ENCODE results near the gene IGSF9B. TPM values are rescaled to one million over a fixed set of nuclear protein-coding genes. Genes with fewer than 3 reads are reported as not detected.
A peak's percentile ranks its signal among the peaks of the same experiment; 100 is the strongest.

IGSF9B gene
- polyA plus RNA-seq, 6 donors from 2014 or later = not detected

DNA sequence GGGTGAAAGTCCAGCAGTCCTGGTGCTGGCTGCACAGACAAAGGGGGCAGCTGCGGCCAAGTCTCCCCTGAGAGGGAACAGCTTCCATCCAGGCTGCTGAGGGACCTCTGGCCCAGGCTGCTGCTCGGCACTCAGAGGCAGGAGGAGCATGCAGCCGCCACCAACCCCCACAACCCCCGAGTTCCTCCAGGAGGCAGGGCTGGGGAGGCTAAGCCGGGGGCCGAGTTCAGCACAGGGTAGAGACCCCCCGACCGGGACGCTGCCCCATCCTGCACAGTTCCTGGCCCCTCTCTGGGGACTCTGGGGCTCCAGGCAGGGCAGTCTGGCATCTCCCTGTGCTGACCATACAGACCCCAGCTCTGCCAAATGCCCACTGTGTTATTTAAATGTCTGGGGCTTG is 20.2 kb downstream of the IGSF9B start:
- no peak for ATAC-seq (ENCODE audit: low read depth in 2 of 2)
- peaks cover 0 to 15% (median 0%) of the 10 kb centered on the region in 7 donors for H3K9me3 Mint-ChIP-seq

DNA sequence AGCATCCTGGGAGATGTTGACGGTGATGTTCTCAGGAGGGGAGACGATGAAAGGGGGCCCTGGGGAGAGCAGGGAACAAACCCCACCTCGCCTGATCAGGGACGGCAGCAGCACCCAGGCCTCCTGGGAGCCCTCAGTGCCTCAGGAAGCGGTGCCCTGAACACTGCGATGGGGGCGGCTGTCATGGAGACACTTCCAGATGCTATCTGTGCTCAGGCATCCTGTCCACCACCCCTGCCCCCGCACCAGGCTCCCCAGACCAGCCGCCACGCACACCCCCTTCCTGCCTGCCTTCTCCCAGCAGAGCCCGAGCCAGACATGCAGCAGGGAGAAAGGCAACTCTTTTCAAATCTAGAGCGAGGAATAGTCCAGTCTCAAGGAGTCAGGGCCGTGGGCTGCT is 20.6 kb downstream of the IGSF9B start:
- Mint-ChIP-seq H3K4me3 (no peak overlapping the region), H3K36me3 (no peaks in the 10 kb centered on the region), H3K27me3 (no peaks in the 10 kb centered on the region), H3K27ac (no peak overlapping the region), H3K9me3 (peaks cover 0 to 15% (median 0%) of the 10 kb centered on the region in 7 donors), H3K4me1 (no peaks in the 10 kb centered on the region)
- DNase-seq = no peak
- ATAC-seq (ENCODE audit: low read depth in 2 of 2) = no peak

More for the DNA sequence above, 20.2 kb downstream of the IGSF9B start:
- Mint-ChIP-seq H3K4me3 (no peak overlapping the region), H3K36me3 (no peaks in the 10 kb centered on the region), H3K4me1 (no peaks in the 10 kb centered on the region), H3K27ac (no peak overlapping the region), H3K27me3 (no peaks in the 10 kb centered on the region)
- DNase-seq = no peak

DNA sequence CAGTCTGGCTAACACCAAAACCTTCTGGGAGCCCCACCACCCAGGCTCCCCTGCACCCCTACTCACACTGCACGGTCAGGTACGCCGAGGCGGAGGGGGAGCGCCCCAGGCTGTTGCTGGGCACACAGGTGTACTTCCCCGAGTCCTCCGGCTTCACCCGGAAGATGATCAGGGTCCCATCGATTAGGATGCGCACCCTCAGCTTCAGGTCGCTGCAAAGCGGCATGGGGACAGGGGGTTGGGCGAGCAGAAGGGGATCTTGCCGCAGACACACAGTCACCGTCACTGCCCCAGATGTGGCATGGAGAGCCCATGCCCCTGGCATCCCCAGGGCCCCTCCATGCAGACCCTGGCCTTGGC is 21.2 kb downstream of the IGSF9B start:
- H3K36me3 Mint-ChIP-seq = no peaks in the 10 kb centered on the region
- ATAC-seq (ENCODE audit: low read depth in 2 of 2) (no peak), DNase-seq (no peak)
- H3K27me3 Mint-ChIP-seq = no peaks in the 10 kb centered on the region
- no peak overlapping the region for H3K4me3 Mint-ChIP-seq
- H3K9me3 Mint-ChIP-seq = peaks cover 0 to 14% (median 0%) of the 10 kb centered on the region in 7 donors
- no peak overlapping the region for H3K27ac Mint-ChIP-seq
- H3K4me1 Mint-ChIP-seq = no peaks in the 10 kb centered on the region

DNA sequence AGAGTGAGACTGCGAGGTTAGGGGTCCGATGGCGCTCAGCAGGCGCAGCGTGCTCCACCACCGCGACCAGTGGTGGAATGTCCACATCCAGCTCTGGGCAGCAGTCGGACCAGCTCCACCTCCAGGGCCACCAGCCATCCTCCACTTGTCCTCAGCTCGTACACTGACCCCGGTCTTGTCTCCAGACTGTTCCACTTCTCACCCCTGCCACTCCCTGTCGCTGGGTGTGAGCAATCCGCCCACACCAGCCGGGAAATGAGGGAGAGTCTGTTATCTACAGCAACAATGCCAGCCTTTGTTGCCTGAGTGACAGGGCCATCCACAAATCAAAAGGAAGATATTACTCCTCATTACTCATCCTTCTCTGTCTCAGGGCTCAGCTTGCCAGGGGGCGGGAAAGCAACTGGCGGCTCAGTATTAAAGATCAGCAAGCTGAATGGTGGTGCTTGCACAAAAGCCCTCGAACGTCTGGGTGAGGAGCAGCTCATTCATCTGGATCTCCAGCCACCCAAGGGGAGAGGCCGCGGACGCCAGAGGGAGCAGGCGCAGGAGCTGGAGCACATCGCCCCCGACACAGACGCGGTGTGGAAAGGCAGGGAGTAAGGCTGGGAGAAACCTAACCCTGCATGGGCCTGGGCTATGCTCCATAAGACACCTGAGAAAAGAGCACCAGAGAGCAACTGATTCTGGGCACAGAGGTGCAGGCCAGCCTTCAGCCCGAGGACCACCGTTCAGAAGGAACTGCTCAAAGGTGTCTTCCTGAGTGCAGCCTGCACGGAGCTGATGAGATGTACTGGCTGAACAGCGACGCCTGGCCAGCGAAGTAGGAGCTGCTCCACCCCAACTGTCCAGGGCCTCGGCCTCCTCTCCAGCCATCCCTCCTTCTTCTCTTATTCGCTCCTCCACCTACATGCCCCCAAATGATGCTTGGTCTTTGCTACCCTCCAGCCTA is 21.9 kb downstream of the IGSF9B start:
- Mint-ChIP-seq H3K36me3 (no peaks in the 10 kb centered on the region), H3K4me1 (no peaks in the 10 kb centered on the region), H3K9me3 (peaks cover 0 to 8% (median 0%) of the 10 kb centered on the region in 7 donors), H3K27ac (peak overlapping the region in 2 of 6 donors; percentile 13 to 49), H3K4me3 (no peak overlapping the region), H3K27me3 (no peaks in the 10 kb centered on the region)
- no peak for ATAC-seq (ENCODE audit: low read depth in 2 of 2)
- no peak for DNase-seq

DNA sequence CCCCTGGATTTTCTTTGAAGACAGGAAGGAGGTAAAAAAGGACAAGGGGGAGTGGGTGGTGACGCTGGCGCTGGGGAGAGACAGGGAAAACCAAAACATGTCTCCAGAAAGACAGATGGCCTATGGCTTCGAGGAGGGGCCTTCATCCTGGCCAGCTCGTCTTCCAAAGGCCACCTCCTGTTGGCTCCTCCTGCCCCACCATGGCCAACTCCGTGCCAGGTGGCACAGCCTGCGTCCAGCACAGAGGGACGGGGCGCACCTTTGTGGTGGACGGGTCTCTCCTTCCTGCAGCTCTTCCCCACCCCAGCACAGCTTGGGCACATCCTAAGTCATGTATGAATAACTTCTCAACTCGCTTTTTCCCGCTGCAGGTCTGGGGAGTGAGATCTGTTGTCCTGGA is 22.7 kb downstream of the IGSF9B start:
- DNase-seq = no peak
- Mint-ChIP-seq H3K27ac (no peak overlapping the region), H3K4me1 (no peaks in the 10 kb centered on the region), H3K36me3 (no peaks in the 10 kb centered on the region), H3K4me3 (no peak overlapping the region), H3K27me3 (no peaks in the 10 kb centered on the region), H3K9me3 (peaks cover 0 to 3% (median 0%) of the 10 kb centered on the region in 7 donors)
- ATAC-seq (ENCODE audit: low read depth in 2 of 2) = no peak

DNA sequence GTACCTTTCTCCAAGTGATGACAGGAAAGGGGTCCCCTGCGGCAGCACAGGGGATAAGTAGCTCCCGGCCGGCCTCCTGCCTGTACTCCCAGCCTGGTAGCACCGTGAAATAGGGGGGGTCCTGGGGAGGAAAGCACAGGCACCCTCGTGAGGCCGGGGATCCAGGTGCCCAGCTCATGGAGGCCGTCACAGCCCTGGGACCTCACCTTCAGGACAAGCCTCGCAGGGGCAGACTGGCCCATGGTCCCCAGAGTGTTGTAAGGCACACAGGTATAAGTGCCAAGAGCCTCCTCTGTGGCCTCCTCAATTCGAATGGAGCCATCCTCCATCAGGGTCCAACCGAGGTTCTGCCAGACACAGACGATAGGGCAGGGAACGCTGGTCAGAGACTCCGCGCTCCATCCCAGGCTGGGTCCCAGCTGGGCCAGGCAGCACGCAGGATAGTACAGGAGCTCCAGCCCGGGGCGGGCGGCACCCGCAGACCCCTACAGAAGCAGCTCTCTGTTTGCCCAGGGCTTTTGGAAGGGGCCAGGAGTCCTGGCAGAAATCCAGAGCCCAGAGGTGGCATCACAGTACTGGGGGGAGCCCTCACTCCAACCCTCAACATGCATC is 25.2 kb downstream of the IGSF9B start:
- DNase-seq (no peak), ATAC-seq (ENCODE audit: low read depth in 2 of 2) (no peak)
- Mint-ChIP-seq H3K9me3 (peaks cover 0 to 3% (median 0%) of the 10 kb centered on the region in 7 donors), H3K36me3 (no peaks in the 10 kb centered on the region), H3K27me3 (peaks cover 0 to 13% (median 12%) of the 10 kb centered on the region in 3 donors), H3K4me3 (no peak overlapping the region), H3K4me1 (peaks cover 4 to 7% (median 6%) of the 10 kb centered on the region in 3 donors), H3K27ac (no peak overlapping the region)

DNA sequence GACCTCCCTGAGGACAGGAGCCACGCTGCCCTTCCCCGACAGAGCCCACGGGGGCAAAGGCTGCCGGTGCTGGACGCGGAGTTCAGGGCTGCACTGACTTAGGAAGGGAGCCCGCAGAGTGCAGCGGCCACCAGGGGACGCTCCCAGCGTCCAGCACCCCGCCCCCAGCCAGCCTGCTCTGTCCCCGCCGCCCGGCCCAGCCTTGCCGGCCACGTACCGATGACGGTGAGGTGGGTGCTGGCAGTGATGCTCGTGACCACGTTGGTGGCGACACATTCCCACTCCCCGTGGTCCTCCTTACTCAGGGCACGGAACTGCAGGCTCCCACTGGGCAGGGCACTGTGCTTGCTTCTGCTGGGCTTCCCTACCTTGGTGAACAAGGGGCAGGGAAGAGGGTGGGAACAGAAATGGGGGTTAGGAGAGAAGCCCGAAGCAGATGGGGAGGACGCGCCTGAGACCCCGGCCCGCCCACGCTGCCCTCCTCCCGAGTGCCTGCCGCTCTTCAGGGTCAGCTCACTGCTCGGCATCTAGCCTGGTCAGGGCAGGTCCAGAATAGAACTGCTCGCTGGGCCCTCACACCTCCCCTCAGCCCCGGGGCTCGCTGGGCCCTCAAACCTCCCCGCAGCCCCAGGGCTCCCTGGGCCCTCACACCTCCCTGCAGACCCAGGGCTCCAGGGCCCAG is 25.9 kb downstream of the IGSF9B start:
- H3K36me3 Mint-ChIP-seq = no peaks in the 10 kb centered on the region
- no peak for DNase-seq
- H3K4me3 Mint-ChIP-seq = no peak overlapping the region
- ATAC-seq (ENCODE audit: low read depth in 2 of 2) = no peak
- peaks cover 0 to 3% (median 0%) of the 10 kb centered on the region in 7 donors for H3K9me3 Mint-ChIP-seq
- peaks cover 4 to 7% (median 6%) of the 10 kb centered on the region in 3 donors for H3K4me1 Mint-ChIP-seq
- no peak overlapping the region for H3K27ac Mint-ChIP-seq
- peaks cover 0 to 13% (median 12%) of the 10 kb centered on the region in 3 donors for H3K27me3 Mint-ChIP-seq

DNA sequence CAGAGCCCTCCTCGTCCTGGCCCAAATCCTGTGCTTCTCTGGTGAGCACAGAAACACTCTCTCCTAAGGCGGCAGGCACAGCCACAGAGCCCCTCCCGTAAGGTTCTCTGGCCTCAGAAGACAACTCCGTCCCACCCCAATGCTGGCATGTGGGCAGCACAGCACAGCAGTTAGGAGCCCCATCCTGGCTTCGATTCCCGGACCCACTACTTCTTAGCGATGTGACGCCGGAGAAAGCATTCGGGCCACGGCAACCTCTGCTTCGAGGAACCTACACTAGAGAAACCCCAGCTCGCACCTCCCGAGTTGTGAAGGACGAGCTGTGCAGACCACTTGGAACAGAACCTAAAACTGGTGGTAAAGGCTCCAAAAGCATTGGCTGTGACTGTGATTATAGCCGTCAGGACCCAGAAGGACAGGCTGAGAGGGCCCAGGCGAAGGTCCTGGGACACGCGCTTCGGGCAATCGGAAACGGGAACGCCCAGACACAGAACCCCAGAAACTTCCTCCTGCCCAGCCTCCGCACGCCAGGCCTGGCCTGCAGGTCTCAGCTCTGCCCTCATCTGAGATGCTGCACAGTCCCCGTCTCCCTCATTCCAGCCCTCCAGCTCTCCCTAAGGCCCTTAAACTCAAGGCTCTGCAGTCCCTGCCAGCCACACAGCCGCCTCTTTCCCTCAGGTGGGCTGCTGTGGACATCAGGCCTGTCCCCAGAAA is 26.6 kb downstream of the IGSF9B start:
- DNase-seq = no peak
- H3K9me3 Mint-ChIP-seq = peaks cover 0 to 3% (median 0%) of the 10 kb centered on the region in 7 donors
- H3K4me1 Mint-ChIP-seq = peaks cover 4 to 7% (median 6%) of the 10 kb centered on the region in 3 donors
- no peak for ATAC-seq (ENCODE audit: low read depth in 2 of 2)
- no peaks in the 10 kb centered on the region for H3K36me3 Mint-ChIP-seq
- H3K27ac Mint-ChIP-seq = no peak overlapping the region
- H3K4me3 Mint-ChIP-seq = no peak overlapping the region
- H3K27me3 Mint-ChIP-seq = peaks cover 0 to 13% (median 12%) of the 10 kb centered on the region in 3 donors

DNA sequence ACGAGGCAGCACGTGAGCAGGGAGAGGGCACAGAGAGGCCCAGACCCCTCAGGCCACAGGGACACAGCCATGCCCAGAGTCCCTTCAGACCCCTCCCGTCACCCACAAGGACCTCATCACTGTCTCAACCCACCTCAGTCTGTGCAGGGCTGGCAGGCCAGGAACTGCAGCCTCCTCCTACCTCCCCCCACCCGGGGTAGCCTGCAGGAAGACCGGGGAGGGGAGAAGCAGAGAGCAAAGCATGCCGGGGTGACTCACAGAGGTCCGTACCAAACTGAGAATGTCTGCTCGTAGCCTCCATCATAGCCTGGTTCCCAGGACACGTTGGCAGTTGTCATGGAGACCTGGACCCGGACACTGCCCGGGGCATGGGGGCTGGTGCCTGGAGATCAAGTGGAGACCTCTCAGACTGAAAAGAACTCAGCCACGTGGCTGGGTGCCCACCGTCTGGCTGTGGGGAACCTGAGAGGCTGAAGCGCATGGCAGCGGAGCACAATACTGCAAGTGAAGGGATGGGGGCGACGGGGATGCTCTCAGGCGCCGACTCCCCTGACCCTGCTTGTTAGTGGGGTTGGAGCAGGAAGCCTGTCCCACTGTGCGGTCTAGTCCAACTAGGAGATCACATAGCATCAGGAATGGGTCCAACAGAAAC is 27.2 kb downstream of the IGSF9B start:
- Mint-ChIP-seq H3K4me1 (peaks cover 4 to 7% (median 6%) of the 10 kb centered on the region in 3 donors), H3K9me3 (peaks cover 0 to 3% (median 0%) of the 10 kb centered on the region in 7 donors), H3K27me3 (peaks cover 0 to 13% (median 12%) of the 10 kb centered on the region in 3 donors), H3K27ac (no peak overlapping the region), H3K36me3 (no peaks in the 10 kb centered on the region), H3K4me3 (no peak overlapping the region)
- DNase-seq (no peak), ATAC-seq (ENCODE audit: low read depth in 2 of 2) (no peak)

DNA sequence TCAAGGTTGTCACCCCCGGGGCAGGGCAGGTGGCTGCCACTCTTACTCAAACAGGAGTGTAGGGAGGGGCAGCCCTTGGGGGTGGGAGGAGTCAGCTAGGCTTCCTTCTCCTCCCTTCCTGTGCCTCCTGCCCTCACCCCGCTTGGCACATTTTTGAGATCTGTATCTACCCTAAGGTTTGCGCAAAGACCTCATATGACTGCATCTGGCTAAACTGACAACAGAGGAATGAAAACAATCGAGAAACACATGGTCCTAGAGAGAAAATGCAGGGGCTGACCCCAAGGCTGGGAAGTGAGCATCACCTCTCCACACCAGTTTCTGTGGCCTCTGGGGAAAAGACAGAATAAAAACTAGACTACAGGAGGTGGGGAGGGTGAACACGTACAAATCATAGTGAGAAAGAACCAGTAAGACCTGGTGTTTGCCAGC is 28.1 kb downstream of the IGSF9B start:
- ATAC-seq (ENCODE audit: low read depth in 2 of 2) = no peak
- Mint-ChIP-seq H3K27me3 (peaks cover 0 to 13% (median 12%) of the 10 kb centered on the region in 3 donors), H3K9me3 (peaks cover 0 to 3% (median 0%) of the 10 kb centered on the region in 7 donors), H3K36me3 (no peaks in the 10 kb centered on the region), H3K4me1 (peaks cover 4 to 7% (median 6%) of the 10 kb centered on the region in 3 donors), H3K4me3 (no peak overlapping the region), H3K27ac (no peak overlapping the region)
- DNase-seq = no peak

DNA sequence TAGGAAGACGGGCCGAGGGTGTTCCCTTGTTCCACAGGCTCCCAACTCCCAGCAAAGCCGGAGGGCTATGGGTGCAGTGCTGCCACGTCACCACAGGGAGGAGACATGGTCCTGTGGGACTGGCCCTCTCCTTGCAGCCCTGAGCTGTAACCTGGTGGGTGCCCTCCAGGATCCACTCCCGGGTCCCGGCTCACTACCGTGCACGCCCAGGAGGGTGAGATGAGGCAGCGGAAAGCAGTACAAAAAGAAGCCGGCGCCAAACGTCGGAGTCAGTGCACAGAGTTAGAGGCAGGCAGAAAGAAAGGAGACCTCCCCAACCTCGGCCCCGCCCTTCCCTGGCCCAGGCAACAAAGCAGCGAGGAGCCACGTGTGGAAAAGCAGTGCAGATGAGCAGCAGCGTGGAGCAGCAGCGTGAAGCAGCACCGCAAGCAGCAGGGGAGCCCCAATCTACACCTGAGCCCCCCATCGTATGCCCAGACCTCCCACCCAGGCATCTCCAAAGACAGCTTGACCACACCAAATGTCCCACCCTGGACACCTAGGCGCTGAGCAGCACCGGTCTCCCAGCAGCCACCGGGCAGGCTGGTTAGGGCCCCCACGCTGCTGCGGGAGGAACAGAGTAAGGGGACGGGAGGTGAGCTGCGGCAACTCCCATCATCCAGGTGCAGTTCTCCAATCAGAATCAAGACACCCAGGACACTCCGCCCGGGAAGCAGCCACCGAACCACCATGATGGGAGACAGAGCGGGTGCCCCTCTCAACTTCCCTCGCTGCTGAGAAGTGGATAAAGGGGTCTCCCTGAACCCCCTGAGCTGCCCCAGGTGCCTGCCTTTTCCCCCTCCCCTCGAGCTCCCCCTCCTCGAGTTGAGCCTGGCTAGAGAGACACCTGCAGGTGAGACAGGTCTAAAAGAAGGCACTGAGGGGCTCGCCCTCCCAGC is 28.8 kb downstream of the IGSF9B start:
- H3K27me3 Mint-ChIP-seq = peaks cover 0 to 13% (median 12%) of the 10 kb centered on the region in 3 donors
- H3K4me3 Mint-ChIP-seq = peak overlapping the region in 1 of 8 donors; percentile 25
- no peak overlapping the region for H3K27ac Mint-ChIP-seq
- ATAC-seq (ENCODE audit: low read depth in 2 of 2) = no peak
- H3K9me3 Mint-ChIP-seq = peaks cover 0 to 3% (median 0%) of the 10 kb centered on the region in 7 donors
- DNase-seq = no peak
- peaks cover 4 to 7% (median 6%) of the 10 kb centered on the region in 3 donors for H3K4me1 Mint-ChIP-seq
- no peaks in the 10 kb centered on the region for H3K36me3 Mint-ChIP-seq
